ENCODE data around the gene TMEM19.
"Not testable (repeated sequence)": the region's sequence is repeated elsewhere in the genome, so short reads cannot be mapped to it uniquely, and the experiment has no call there.

TMEM19 gene

GRCh38 chr12:71665090-71665463, 20.8 kb upstream of the TMEM19 start:
- DNase-seq (ENCODE audit: low spot score) = no peak

- no peak for DNase-seq (ENCODE audit: low spot score)
Measured at GRCh38 chr12:71666259-71666658, 19.6 kb upstream of the TMEM19 start.

GRCh38 chr12:71671311-71671710, 14.6 kb upstream of the TMEM19 start:
- no peak for DNase-seq (ENCODE audit: low spot score)

GRCh38 chr12:71671816-71672215, 14.1 kb upstream of the TMEM19 start:
- DNase-seq (ENCODE audit: low spot score) = no peak

- no peak for DNase-seq (ENCODE audit: low spot score)
Measured at GRCh38 chr12:71682466-71682865, 3.4 kb upstream of the TMEM19 start.

- DNase-seq (ENCODE audit: low spot score) = no peak
Measured at GRCh38 chr12:71683633-71684032, 2.2 kb upstream of the TMEM19 start.

- no peak for DNase-seq (ENCODE audit: low spot score)
Measured at GRCh38 chr12:71684081-71684480, 1.8 kb upstream of the TMEM19 start.

GRCh38 chr12:71685312-71685906, 473 bp upstream of the TMEM19 start:
- no peak for DNase-seq (ENCODE audit: low spot score)

- no peak for DNase-seq (ENCODE audit: low spot score)
Measured at GRCh38 chr12:71686658-71687025, 760 bp downstream of the TMEM19 start.

GRCh38 chr12:71687172-71687571, 1.3 kb downstream of the TMEM19 start:
- DNase-seq (ENCODE audit: low spot score) = not testable (repeated sequence)

GRCh38 chr12:71688961-71689570, 3.2 kb downstream of the TMEM19 start:
- no peak for DNase-seq (ENCODE audit: low spot score)

- no peak for DNase-seq (ENCODE audit: low spot score)
Measured at GRCh38 chr12:71691504-71692129, 5.7 kb downstream of the TMEM19 start.

GRCh38 chr12:71693126-71693525, 7.2 kb downstream of the TMEM19 start:
- DNase-seq (ENCODE audit: low spot score) = no peak

- DNase-seq (ENCODE audit: low spot score) = not testable (repeated sequence)
Measured at GRCh38 chr12:71693651-71694050, 7.8 kb downstream of the TMEM19 start.

- DNase-seq (ENCODE audit: low spot score) = peak; percentile 38
Measured at GRCh38 chr12:71694099-71694820, 8.4 kb downstream of the TMEM19 start.

GRCh38 chr12:71695782-71696181, 9.9 kb downstream of the TMEM19 start:
- no peak for DNase-seq (ENCODE audit: low spot score)

GRCh38 chr12:71702181-71702580, 16.3 kb downstream of the TMEM19 start:
- DNase-seq (ENCODE audit: low spot score) = not testable (repeated sequence)

- DNase-seq (ENCODE audit: low spot score) = no peak
Measured at GRCh38 chr12:71702590-71702989, 16.7 kb downstream of the TMEM19 start.

GRCh38 chr12:71703206-71703605, 17.3 kb downstream of the TMEM19 start:
- DNase-seq (ENCODE audit: low spot score) = no peak

GRCh38 chr12:71704920-71705319, 19.0 kb downstream of the TMEM19 start:
- no peak for DNase-seq (ENCODE audit: low spot score)

GRCh38 chr12:71708658-71709057, 22.8 kb downstream of the TMEM19 start:
- no peak for DNase-seq (ENCODE audit: low spot score)

- DNase-seq (ENCODE audit: low spot score) = peak; percentile 92
Measured at GRCh38 chr12:71710276-71711125, 24.6 kb downstream of the TMEM19 start.

Data from LoVo (cell line).